Activated T-cell treated with anti-CD3 and anti-CD28 coated beads, Interleukin-2, amount 50 U/mL, for 24 hours (primary cell): ENCODE data around the gene KPNB1.
A peak's percentile ranks its signal among the peaks of the same experiment; 100 is the strongest.
"Not testable (repeated sequence)": the region's sequence is repeated elsewhere in the genome, so short reads cannot be mapped to it uniquely, and the experiment has no call there.

Source experiments
- DNase-seq: peaks from one replicate; pipeline ENCODE4 v3.0.0-alpha.2; 2020
- H3K27ac Mint-ChIP-seq: 2 replicates; pipeline ENCODE4 v1.8.0; 2020; ENCODE audit warnings: mild to moderate bottlenecking, mixed read lengths
- H3K27me3 Mint-ChIP-seq: 2 replicates; pipeline ENCODE4 v1.8.0; 2020; ENCODE audit warnings: mixed read lengths
- H3K36me3 Mint-ChIP-seq: 2 replicates; pipeline ENCODE4 v1.8.0; 2020; ENCODE audit warnings: low read depth, mixed read lengths
- H3K4me1 Mint-ChIP-seq: 2 replicates; pipeline ENCODE4 v1.8.0; 2020; ENCODE audit warnings: low read depth, mixed read lengths
- H3K4me3 Mint-ChIP-seq: 2 replicates; pipeline ENCODE4 v1.8.0; 2020; ENCODE audit warnings: mild to moderate bottlenecking, moderate library complexity, mixed read lengths
- H3K9me3 Mint-ChIP-seq: 2 replicates; pipeline ENCODE4 v1.8.0; 2020; ENCODE audit warnings: mixed read lengths

Gene KPNB1

DNA sequence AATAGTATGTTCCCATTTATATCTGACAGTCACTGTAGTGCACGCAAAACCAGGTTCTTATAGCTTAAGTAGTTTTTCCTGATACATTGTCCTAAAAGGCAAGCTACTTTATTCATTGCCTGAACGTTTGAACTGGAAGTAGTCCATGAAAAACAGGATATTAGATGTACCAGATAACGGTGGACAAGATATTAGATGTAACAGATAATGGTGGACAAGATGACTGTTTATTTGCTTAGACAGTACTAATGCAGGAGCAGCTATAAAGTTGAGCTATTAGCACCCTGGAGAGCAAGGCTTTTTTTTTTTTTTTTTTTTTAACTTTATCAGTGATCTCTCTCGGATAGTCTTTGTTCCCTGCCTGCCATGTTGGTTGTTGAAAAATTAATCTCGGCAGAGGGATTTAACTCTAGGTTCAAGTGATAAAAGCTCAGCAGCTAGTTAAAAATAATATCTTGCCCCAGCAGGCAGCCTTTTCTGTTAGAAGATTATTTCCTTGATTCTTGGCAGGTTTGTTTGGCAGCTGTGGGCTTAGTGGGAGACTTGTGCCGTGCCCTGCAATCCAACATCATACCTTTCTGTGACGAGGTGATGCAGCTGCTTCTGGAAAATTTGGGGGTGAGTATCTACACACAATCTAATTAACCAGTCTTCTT lies 26.9 kb downstream of the KPNB1 start:
- peaks cover 98% of the 10 kb centered on the region for H3K36me3 Mint-ChIP-seq
- no peak overlapping the region for H3K4me3 Mint-ChIP-seq
- H3K9me3 Mint-ChIP-seq: no peaks in the 10 kb centered on the region
- peak overlapping the region; percentile 55 for H3K27ac Mint-ChIP-seq
- peaks cover 31% of the 10 kb centered on the region for H3K4me1 Mint-ChIP-seq
- no peaks in the 10 kb centered on the region for H3K27me3 Mint-ChIP-seq
- no peak for DNase-seq

GRCh38 chr17:47678196-47678595 lies 28.5 kb downstream of the KPNB1 start:
- H3K4me3 Mint-ChIP-seq: no peak overlapping the region
- no peaks in the 10 kb centered on the region for H3K9me3 Mint-ChIP-seq
- DNase-seq: no peak
- H3K36me3 Mint-ChIP-seq: peaks cover 98% of the 10 kb centered on the region
- H3K27ac Mint-ChIP-seq: peak overlapping the region; percentile 8
- H3K4me1 Mint-ChIP-seq: peaks cover 39% of the 10 kb centered on the region
- no peaks in the 10 kb centered on the region for H3K27me3 Mint-ChIP-seq

DNA sequence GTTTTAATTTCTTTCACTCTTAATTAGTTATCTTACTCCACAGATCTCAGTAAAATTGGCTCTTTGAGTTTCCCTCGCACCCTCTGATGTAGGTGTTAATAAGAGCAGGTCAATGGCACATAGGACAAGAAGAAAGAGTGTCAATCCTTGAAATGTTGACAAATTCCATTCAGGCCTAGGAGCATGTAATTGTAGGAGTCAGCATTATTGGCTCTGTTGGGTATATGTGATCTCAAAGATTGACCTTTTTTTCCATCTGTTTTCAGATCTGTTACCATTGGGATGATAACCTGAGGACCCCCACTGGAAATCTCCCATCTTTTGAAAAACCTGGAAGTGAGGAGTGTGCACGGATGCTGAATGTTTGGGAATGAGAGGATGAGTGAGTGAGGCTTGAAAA lies 32.4 kb downstream of the KPNB1 start:
- Mint-ChIP-seq H3K27ac (peak overlapping the region; percentile 39), H3K4me1 (peaks cover 28% of the 10 kb centered on the region), H3K27me3 (no peaks in the 10 kb centered on the region), H3K36me3 (peaks cover 98% of the 10 kb centered on the region), H3K9me3 (no peaks in the 10 kb centered on the region), H3K4me3 (no peak overlapping the region)
- DNase-seq: no peak

GRCh38 chr17:47682727-47683126 lies 33.0 kb downstream of the KPNB1 start:
- Mint-ChIP-seq H3K4me1 (peaks cover 29% of the 10 kb centered on the region), H3K36me3 (peaks cover 95% of the 10 kb centered on the region), H3K27ac (peak overlapping the region; percentile 39)
- DNase-seq, H3K4me3 Mint-ChIP-seq, H3K9me3 Mint-ChIP-seq, H3K27me3 Mint-ChIP-seq: not testable (repeated sequence)

GRCh38 chr17:47684025-47684424 lies 34.3 kb downstream of the KPNB1 start:
- peak overlapping the region; percentile 35 for H3K27ac Mint-ChIP-seq
- no peak overlapping the region for H3K4me3 Mint-ChIP-seq
- peaks cover 29% of the 10 kb centered on the region for H3K4me1 Mint-ChIP-seq
- H3K9me3 Mint-ChIP-seq: no peaks in the 10 kb centered on the region
- peaks cover 84% of the 10 kb centered on the region for H3K36me3 Mint-ChIP-seq
- DNase-seq: no peak
- H3K27me3 Mint-ChIP-seq: no peaks in the 10 kb centered on the region

- no peak for DNase-seq
- H3K9me3 Mint-ChIP-seq: no peaks in the 10 kb centered on the region
- H3K27me3 Mint-ChIP-seq: no peaks in the 10 kb centered on the region
- peaks cover 77% of the 10 kb centered on the region for H3K36me3 Mint-ChIP-seq
- H3K4me1 Mint-ChIP-seq: peaks cover 29% of the 10 kb centered on the region
- no peak overlapping the region for H3K4me3 Mint-ChIP-seq
- H3K27ac Mint-ChIP-seq: peak overlapping the region; percentile 26
These were observed 34.9 kb downstream of the KPNB1 start for GRCh38 chr17:47684535-47685193.

DNA sequence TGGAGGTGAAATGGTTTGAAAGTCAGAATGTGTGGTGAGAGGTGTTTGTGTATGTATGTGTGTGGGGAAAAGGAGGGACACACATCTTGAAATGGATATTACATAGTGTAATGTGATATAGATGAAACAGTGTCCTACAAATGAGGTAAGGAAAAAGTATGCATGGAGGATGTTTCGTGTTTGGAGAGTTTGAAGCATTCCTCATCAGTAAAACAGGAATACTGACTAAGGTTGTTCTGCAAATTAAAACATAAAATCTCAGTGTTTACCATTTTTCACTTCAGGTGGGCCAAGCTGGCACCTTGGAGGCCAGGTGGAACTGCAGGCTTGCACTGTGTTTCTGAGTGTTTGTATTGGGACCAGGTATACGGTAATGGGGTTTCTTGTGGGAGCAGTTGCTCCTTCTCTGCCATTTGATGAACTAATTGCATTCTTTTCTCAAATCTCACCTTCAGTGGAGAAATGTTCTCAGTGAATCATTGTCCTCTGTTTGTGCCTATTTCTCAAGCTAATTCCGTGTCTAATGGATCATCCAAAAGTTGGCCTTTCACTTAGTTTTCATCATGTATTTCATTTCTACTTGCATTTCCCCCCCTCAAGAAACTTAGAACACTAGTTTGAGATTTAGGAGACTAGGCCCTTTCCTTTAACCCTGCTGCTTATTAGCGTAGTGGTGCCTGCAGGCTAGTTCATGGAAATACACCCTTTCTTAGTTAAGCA lies 36.0 kb downstream of the KPNB1 start:
- H3K27me3 Mint-ChIP-seq: no peaks in the 10 kb centered on the region
- peaks cover 67% of the 10 kb centered on the region for H3K36me3 Mint-ChIP-seq
- H3K9me3 Mint-ChIP-seq: no peaks in the 10 kb centered on the region
- no peak for DNase-seq
- peak overlapping the region; percentile 62 for H3K27ac Mint-ChIP-seq
- peaks cover 34% of the 10 kb centered on the region for H3K4me1 Mint-ChIP-seq
- H3K4me3 Mint-ChIP-seq: no peak overlapping the region

DNA sequence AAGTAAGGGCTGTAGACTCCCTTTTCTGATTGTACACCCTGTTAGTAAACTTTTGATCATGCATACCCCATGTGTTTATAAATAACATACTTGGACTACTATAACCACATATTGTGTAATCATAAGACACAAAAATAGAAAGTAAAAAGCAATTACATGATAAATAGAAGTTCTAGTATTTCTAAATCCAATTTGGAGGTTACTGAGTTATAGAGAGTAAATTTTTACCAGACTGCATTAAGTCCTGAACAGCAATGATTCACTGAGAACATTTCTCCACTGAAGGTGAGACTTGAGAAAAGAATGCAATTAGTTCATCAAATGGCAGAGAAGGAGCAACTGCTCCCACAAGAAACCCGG lies 36.5 kb downstream of the KPNB1 start:
- H3K36me3 Mint-ChIP-seq: peaks cover 61% of the 10 kb centered on the region
- no peaks in the 10 kb centered on the region for H3K27me3 Mint-ChIP-seq
- no peak overlapping the region for H3K4me3 Mint-ChIP-seq
- H3K4me1 Mint-ChIP-seq: peaks cover 32% of the 10 kb centered on the region
- peak overlapping the region; percentile 70 for H3K27ac Mint-ChIP-seq
- no peak for DNase-seq
- H3K9me3 Mint-ChIP-seq: no peaks in the 10 kb centered on the region

GRCh38 chr17:47686664-47687327 lies 37.1 kb downstream of the KPNB1 start:
- Mint-ChIP-seq H3K9me3 (no peaks in the 10 kb centered on the region), H3K4me3 (no peak overlapping the region), H3K27me3 (no peaks in the 10 kb centered on the region), H3K27ac (peak overlapping the region; percentile 70), H3K36me3 (peaks cover 56% of the 10 kb centered on the region), H3K4me1 (peaks cover 33% of the 10 kb centered on the region)
- DNase-seq: no peak

- Mint-ChIP-seq H3K36me3 (peaks cover 51% of the 10 kb centered on the region), H3K27me3 (no peaks in the 10 kb centered on the region), H3K9me3 (no peaks in the 10 kb centered on the region), H3K4me3 (no peak overlapping the region), H3K4me1 (peaks cover 34% of the 10 kb centered on the region), H3K27ac (peak overlapping the region; percentile 12)
- no peak for DNase-seq
These were observed 37.6 kb downstream of the KPNB1 start for GRCh38 chr17:47687328-47687690.

DNA sequence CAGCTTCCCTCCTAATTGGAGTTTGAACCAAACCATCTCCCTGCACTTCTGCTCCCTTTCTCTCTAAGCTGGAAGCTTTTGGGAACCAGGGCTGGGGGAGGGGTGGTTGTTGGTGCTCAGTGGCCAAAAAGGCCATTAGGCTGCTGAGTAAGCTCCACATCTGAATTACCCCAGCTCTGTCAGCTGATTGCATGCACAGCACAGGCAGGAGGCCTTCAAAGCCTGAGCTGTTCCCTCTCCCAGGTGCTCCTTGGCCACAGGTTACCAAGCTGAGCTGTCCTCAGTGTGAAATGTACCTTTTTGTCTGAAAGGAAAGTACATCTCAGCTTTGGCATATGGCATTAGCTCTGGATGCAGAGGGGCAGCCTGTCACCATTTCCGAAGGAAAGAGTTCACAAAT lies 38.0 kb downstream of the KPNB1 start:
- peak overlapping the region; percentile 12 for H3K27ac Mint-ChIP-seq
- no peak overlapping the region for H3K4me3 Mint-ChIP-seq
- H3K9me3 Mint-ChIP-seq: no peaks in the 10 kb centered on the region
- DNase-seq: no peak
- peaks cover 46% of the 10 kb centered on the region for H3K36me3 Mint-ChIP-seq
- no peaks in the 10 kb centered on the region for H3K27me3 Mint-ChIP-seq
- H3K4me1 Mint-ChIP-seq: peaks cover 35% of the 10 kb centered on the region

- Mint-ChIP-seq H3K27me3 (no peaks in the 10 kb centered on the region), H3K36me3 (peaks cover 28% of the 10 kb centered on the region), H3K4me1 (peaks cover 41% of the 10 kb centered on the region), H3K27ac (peak overlapping the region; percentile 48), H3K9me3 (no peaks in the 10 kb centered on the region), H3K4me3 (no peak overlapping the region)
- DNase-seq: no peak
These were observed 40.4 kb downstream of the KPNB1 start for GRCh38 chr17:47690121-47690520.

GRCh38 chr17:47692137-47692894 lies 42.6 kb downstream of the KPNB1 start:
- Mint-ChIP-seq H3K27ac (peak overlapping the region; percentile 89), H3K4me3 (peak overlapping the region; percentile 82), H3K4me1 (peaks cover 51% of the 10 kb centered on the region)

More at GRCh38 chr17:47692137-47692894, 42.6 kb downstream of the KPNB1 start:
- peaks cover 21% of the 10 kb centered on the region for H3K36me3 Mint-ChIP-seq
- no peak for DNase-seq
- no peaks in the 10 kb centered on the region for H3K9me3 Mint-ChIP-seq
- H3K27me3 Mint-ChIP-seq: no peaks in the 10 kb centered on the region
